NCI-H1694 (cell line): ENCODE measurements around the gene CLCN7.
A peak's percentile ranks its signal among the peaks of the same experiment; 100 is the strongest.

Source experiments
- DNase-seq: peaks from one replicate; lab custom pipeline; 2025; lab: John Stamatoyannopoulos, UW

The CLCN7 gene

DNA sequence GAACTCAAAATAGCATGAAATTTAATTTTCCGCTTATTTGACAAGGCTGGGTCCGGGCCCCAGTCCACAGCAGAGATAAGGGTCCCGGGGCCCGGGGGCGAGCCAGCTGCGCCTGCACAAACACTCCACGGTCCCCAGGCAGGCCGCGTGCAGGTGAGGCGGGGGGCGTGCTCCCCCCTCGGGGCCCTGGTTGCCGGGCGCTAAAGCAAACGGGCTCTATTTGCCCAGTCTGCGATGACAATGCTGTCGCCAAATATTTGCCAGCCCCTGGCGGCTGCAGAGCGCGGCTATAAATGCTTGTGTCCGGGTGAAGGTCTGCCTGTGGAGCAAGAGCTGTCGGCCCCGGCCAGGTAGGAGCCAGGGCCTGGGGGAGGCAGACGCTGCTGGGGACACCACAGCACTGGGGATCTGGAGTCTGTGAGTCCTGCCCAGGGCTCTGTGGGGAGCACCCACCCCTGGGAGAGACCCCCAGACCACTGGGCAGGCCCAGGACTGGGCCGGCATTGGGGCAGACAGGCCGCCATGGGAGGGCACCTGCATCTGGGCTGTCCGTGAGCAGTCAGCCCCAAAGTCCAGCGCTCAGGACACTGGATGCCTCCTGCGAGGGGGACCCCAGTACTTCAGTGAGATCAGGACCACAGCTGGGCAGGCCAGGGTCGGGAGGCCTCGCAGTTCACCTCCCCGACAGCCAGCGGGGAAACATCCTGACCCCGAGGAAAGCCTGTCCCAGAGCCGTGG lies 43.9 kb downstream of the CLCN7 start, which contains the start of gene PERCC1:
Gene PERCC1, plus strand, starts transcription at position 320 of the 738 bp plus-strand sequence. CDS start 1,516 bp downstream, outside the sequence.
- peak; percentile 24 for DNase-seq

DNA sequence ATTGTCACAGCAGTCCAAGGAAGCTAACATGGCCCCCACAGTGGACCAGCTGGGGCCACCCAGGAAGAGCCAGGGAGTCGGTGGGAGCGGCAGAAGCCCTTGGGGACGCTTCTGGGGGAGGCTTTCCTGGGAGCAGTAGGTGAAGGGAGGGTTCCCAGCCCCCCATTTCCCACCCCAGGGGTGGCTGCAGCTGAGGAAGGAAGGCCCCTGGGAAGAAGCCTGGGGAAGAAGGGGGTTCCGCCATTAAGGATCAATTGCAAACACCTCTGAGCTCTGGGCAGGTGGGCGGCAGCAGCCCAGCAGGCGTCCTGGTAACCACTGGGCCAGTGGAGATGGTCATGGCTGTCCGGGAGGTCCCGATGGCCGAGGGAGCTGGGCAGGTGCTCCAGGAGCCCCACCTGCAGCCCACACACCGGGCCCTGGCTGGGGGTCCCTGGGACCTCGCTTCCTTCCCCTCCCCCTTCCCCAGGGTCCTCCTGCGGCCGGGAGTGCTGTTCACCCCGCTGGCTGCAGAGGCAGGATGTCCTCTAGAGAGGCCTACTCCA lies 44.5 kb downstream of the CLCN7 start:
- DNase-seq: no peak

DNA sequence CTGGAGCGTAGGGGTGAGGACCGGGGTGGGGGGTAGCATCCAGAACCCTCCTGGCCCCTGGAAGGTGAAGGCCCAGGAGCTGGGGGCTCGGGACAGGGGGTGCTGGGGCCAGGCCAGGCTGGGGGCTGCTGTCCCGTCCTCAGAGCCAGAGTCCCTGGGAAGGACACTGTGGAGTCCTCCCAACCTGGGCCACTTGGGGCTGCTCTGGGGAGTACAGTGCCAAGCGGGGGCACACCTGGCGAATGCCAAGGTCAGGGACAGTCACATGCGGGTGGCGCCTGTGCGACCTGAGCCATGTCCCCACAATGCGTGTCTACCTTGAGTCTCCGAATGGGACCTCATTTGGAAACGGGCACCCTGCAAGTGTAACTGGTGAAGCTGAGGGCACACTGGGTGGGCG lies 45.2 kb downstream of the CLCN7 start:
- DNase-seq: no peak

DNA sequence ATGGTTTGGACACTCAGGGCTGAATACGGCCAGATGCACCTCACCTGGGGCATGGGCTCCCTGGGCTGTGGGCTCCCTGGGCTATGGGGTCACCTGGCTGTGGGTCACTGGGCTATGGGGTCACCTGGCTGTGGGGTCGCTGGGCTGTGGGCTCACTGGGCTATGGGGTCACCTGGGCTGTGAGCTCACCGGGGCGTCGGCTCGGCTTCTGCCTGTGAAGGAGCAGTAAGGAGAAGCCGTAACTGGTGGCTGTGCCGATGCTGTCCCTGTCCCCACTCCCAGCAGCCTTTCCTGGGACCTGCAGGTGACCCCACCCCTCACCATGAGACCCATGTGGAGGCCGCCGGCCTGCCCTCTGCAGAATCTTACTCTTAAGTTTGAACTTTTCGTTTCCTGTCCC lies 45.8 kb downstream of the CLCN7 start:
- no peak for DNase-seq

DNA sequence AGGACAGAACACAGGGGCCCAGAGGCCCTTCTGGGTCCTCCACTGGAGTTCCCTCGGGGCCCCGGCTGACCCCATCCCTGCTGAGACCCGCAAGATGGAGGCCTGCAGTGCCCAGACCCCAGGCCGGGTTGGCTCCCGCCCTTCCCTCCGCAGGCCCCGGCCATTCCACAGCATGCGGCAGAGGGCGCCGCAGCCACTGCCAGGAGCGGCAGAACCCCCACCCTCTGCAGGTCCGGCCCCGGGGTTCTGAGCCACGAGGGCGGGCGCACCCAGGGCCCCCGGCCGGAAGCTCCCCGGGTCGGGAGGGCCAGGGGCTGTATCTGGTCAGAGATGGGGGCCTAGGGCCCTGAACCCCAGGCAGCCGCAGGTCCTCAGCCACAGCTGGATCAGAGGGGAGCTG lies 46.3 kb downstream of the CLCN7 start:
- no peak for DNase-seq

DNA sequence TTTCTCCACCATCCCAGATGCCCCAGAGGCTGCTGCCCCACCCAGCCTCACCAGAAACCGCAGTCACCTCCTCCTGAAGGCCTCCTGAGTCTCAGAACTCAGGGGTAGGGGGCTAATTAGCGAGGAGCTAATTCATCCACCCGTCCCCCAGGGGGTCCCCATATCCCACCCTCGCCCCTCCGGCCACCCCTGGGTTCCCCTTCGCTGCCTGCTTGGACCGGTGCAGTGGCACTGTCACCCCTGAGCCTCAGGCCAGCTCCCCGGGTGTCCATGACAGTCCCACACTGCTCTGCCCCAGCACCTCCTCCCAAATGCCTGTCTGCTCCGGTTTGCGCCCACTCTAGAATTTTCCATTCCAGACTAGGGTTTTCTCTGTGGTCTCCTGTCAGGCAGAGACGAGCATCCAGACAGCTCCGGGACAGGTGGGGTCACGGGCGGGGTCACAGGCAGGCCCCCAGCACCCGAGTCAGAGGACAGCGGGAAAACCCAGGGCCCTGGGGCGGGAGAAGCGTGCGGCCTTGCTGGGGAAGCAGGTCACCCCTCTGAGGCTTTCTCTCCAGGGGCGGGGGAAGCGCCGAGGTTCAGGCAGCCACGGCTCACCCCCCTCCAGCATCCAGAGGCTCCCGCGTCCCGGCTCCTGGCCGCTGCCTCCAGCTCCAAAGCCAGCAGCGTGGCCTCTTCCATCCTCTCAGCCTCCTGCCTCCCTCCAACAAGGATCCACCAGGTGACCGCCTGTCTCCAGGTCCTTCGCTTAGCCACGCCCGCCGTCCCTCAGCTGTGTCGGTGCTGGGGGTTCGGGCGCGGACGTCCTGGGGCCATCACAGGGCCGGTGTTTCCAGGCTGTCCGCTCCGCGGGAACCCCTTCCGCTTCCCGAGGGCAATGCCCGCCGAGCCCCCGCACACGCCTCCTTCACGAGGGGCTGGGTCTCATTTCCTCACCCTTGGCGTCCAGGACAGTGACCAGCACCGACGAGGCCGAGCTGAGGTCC lies 47.1 kb downstream of the CLCN7 start:
- no peak for DNase-seq

DNA sequence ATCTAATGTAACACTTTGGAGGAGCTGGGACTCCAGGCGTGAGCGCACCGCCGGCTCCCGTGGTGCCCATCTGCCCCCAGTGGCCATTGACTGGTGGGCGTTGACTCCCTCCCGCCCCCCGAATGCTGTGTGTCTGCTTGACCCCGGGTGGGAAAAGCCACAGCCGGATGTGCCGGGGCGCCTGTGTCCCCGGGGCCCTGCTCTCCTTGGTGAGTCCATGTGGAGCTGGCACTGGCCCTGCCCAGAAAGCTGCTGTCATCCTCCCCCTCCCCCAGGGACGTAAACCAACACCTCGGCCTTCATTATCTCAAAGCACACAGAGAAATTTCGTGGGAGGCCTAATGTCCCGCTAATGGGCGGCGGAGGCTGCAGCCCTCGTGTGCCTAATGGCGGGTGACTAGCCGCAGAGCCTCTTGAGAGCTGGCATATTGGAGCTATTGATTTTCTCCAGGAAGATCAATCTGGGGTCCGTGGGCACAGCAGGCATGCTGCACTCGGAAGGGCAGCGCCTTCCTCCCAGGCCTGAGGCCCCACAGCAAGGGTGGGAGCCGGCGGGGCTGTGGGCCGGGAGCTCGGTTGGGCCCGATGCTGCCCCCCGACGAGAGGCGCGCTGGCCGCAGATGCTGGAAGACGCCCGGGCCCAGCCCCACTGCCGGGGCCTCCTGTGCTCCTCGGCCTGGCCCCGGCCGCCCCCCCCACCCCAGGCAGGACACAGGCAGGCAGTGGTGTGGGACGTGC lies 47.9 kb downstream of the CLCN7 start:
- no peak for DNase-seq

DNA sequence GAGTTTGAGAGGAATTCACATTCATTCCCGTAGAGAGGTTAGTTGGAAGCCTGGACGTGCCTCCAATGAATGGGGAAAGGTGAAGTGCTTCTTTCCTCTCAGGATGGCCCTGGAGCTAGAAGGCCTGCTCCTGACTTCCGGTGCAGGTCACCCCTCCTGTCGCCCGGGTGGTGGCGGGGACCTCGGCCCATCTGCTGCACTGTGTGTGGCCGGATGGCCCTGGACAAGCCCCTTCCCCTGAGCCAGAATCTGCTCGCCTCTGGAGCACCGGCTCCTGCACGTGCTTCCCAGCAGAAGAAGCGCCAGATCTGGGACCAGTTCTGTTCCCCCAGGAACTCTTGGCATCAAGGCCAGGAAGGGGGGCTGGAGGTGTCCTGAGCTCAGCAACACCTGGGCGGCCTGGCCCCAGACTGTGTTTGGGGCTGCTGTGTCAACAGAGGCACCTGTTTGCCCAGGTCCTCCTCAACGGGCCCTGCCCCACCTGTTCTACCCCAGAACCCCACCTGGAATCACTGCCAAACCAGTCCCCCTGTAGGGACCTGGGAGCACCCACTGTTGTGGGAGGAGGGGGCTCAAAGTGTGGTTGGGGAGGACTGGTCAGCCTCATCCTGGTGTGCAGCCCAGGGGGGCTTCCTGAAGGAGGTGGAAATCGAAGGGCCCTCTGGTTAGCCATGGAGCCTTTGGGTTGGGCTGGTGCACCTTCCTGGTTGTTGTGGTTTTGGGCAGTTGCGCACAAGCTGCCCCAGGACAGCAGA lies 49.0 kb downstream of the CLCN7 start:
- no peak for DNase-seq

DNA sequence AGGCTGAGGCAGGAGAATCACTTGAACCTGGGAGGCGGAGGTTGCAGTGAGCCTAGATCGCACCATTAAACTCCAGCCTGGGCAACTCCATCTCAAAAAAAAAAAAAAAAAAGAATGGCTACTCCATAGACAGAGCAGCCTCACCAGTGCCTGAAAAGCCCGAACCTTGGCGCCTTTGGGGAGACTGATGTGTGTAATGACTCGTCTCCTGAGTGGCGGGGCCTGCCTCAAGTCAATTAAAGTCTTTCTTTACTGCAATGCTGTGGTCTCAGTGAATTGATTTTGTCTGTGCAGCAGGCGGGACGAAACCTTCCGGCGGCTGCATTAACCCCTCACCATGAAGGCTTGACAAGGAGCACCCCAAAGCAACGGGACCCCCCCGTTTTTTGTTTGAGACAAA lies 50.8 kb downstream of the CLCN7 start:
- no peak for DNase-seq

DNA sequence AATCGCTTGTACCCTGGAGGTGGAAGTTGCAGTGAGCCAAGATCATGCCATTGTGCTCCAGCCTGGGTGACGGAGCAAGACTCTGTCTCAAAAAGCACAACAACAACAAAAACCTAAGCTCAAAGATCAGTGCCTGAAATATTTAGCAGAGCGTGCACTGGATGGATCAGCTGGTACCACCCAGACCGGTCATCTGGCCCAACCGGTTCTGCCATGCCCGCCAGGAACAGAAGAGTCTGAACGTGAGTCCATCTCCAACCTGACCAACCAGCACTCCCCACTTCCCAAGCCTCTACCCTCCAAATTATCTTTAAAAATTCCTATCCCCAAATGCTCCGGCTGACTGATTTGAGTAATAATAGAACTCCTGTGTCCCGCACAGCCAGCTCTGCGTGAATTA lies 52.8 kb downstream of the CLCN7 start:
- DNase-seq: no peak

DNA sequence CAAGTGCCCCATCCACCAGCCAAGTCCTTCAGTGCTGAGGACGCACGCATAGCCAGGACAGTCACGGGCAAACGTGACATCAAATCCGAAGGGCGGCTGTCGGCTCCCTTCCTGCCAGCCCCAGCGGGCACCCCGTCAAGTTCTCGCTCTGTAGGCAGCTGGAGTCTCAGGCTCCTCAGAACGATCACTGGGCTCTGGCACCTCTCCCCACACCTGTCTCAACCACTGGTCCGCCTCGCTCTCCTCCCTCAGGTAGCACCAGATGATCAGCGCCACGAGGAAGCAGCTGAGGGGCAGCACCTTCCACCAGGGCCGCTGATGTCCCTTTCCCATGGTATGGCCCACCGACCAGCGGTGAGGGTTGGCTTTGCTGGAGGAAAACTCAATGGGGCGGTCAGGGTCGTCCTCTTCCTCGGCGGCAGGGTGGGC lies 54.7 kb downstream of the CLCN7 start:
- DNase-seq: no peak

DNA sequence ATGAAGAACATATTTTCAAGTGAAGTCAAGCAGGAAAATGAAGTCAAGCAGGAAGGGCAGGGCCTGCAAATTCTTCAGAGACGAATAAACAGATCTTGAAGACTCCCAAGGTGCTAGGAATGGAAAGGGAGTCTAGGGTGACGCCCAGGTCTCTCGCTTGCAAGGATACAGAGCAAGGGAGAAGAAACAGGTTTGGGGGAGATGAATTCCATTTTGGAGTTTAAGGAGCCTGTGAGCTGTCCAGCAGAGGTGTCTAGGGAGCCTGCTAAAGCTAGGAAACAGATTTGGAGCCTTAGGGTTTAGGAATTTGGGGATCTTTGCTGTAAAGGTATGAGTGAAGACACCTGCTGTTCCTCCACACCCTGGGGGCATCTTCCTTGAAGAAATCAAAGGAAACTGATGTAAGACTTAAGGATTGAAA lies 58.3 kb downstream of the CLCN7 start:
- DNase-seq: no peak

DNA sequence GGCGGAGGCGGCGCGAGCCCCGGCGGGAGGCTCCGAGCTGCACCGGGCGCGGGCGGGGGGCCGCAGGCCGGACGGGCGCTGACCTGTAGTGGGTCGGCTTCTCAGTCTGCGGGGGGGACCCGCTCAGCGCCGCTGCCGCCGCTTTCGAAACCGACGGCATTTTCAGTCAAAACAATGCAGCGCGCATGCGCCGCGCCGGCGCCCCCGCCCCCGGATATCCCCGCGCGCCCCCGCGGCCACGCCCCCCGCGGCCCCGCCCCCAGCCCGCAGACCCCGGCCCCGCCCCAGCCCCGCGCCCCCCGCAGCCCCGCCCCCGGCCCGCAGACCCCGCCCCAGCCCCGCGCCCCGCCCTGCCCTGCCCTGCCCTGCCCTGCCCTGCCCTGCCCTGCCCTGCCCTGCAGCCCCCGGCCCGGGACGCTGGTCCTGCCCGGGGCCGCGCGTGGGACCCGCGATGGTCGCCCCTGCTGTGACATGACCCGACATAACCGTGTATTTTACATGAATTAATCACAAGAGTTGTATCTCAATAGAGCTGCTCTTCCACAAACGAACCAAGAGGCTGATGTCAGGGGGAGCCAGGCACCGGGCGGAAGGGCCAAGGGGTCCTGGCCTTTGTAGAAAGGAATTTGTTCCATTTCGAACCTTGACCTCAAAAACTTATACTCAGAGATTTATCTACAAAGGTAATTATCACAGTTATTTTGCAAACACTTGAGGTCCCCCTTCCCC lies 60.1 kb downstream of the CLCN7 start, which contains the start of gene UNKL:
Gene UNKL, minus strand, starts transcription at position 173 of the 729 bp plus-strand sequence. Its CDS starts 13 bp downstream, at position 160.
- DNase-seq: no peak

DNA sequence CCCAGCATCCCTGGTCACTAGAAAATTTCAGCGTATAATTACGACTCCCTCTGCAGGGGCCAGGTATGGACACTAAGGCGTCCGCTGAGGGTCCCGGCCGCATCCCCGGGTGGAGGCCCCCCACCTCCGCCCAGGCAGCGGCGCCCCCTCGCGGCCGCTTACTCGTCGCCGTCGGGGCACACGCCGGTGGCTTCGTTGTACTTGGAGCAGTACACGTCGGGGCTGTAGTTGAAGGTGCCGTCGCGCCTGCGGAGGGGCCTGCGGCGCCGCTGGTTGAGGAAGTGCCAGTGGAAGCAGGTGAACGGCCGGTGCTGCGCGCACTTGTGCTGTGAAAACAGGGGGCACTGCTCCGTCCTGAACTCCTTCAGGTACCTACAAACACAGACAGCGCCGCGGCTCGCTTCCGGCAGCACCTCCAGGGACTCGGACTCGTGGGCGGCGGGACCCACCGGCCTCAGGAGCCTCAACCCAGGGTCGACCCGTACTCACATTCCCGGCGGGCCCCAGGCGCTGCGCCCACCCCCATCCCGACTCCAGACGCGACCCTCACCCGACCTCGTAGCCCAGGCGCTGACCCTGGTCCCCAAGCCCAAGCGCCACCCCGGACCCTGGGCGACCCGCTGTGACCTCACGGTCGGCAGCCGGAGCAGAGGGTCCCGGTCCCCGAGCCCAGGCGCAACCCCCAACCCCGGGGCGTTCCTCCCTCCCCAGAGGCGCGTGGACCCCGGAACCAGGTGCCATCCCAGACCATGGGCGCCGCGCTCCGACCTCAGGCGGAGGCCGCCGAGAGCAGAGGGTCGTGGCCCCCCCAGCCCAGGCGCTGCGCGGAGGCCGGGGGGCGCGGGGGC lies 60.9 kb downstream of the CLCN7 start:
- DNase-seq: no peak

DNA sequence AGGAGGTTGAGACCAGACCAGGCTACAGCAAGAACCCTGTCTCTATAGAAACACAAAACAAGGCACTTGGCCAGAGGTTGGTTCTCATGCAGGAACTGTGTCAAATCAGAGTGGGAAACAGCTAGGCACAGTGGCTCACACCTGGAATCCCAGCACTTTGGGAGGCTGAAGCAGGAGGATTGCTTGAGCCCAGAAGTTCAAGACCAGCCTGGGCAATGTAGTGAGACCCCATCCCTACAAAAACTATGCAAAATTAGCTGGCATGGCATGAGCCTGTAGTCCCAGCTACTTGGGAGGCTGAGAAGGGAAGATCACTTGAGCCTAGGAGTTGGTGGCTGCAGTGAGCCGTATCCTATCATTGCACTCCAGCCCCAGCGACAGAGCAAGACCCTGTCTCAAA lies 62.0 kb downstream of the CLCN7 start:
- no peak for DNase-seq

DNA sequence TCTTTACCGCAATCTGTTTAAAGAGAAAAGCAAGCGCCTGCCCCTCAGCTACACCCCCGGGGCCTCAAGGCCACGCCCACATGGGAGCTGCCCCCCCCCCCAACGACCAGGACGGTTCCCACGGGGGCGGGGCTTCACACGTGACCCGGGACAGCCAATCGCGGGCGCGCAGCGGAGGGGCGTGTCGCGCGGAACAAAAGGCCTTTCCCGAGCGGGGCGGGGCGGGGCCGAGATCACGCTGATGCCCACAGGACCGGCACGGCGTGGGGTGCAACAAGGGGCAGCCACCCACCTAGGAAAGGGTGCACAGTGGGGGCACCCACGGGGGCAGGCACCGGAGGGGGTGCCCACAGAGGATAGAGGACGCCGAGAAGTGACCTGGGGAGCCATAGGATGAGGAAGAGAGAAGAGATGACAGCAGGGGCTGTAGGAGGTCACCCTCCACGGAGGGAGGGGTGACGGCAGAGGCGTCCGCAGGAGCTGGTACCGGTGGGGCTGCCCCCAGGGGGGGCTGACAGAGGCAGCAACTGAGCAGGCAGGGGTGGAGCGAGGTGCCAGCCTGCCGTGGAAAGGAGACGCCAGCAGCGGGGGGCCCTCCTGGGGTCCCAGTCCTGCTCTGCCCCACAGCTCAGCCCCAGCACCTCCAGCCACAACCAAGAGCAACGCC lies 66.5 kb downstream of the CLCN7 start:
- DNase-seq: peak; percentile 54

DNA sequence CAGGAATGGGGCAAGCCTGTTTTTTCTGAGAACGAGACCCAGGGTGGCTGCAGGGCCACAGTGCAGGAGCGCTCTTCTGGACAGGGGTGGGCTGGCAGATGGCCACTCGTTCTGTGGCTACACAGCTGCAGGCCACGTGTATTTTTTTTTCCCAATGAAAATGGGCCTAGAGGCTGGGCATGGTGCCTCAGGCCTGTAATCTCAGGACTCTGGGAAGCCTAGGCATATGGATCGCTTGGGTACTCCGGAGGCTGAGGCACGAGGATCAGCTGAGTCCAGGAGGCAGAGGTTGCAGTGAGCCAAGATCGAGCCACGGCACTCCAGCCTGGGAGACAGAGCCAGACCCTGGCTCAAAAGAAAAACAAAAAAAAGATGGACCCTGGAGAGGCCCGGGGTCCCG lies 67.1 kb downstream of the CLCN7 start:
- no peak for DNase-seq

DNA sequence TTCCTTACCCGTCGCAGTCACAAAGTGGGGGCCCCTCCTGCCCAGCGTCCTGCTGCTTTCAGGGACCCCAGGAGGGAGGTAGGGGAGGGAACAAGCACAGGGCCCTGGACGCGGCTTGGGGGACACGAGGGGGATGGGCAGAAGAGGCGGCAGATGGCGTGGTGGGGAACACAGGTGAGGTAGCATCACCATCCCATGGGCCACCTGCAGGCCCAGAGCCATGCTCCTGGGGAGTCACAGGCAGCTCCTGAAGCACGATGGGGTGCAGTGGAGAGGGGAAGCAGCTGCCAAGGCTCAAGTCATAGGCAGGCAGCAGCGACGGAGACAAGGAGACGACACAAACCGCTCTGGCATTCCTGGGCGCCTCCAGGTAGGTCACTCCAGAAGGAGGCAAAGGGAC lies 71.1 kb downstream of the CLCN7 start:
- no peak for DNase-seq

DNA sequence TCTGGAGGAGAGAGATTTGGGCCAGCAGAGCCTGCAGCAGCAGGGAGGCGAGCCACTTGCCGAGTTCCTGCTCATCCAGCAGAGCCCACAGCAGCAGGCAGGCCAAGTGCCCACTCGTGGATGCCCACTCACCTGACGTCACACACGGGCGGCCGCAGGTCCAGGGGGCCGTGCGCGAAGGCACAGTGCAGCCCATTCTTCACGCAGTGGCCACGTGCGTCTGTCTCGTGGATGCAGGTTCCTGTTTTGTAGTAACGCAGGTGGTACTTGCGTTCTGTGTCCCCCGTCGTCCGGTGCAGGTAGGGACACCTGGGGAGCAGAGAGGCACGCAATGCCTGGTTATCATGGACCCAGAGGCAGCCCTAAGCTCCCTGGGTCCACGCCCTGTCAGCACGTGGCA lies 71.8 kb downstream of the CLCN7 start:
- DNase-seq: no peak
